HG03432 (cell line): ENCODE data around the gene PES1.
"Not testable (repeated sequence)": the region's sequence is repeated elsewhere in the genome, so short reads cannot be mapped to it uniquely, and the experiment has no call there.

ENCODE experiments used
- ATAC-seq: cut with Tn5 transposase; IDR thresholded peaks from one replicate; pipeline ENCODE4 v1.9.1; 2021; ENCODE audit warnings: mild to moderate bottlenecking, moderate library complexity; ENCODE audit not compliant: unreplicated experiment

PES1 gene

GRCh38 chr22:30578481-30578880 is 13.2 kb downstream of the PES1 start:
- ATAC-seq = no peak

GRCh38 chr22:30575859-30576258 is 15.9 kb downstream of the PES1 start:
- no peak for ATAC-seq

- no peak for ATAC-seq
Measured at GRCh38 chr22:30574997-30575671, 16.6 kb downstream of the PES1 start.

GRCh38 chr22:30574095-30574981 is 17.4 kb downstream of the PES1 start, which contains the start of gene GAL3ST1:
Gene GAL3ST1, minus strand, starts transcription at chr22:30574665. Its CDS starts 17,273 bp downstream, at chr22:30557392.
- ATAC-seq = no peak

GRCh38 chr22:30573594-30574094 is 18.1 kb downstream of the PES1 start:
- ATAC-seq = no peak

GRCh38 chr22:30572840-30573593 is 18.7 kb downstream of the PES1 start:
- ATAC-seq = no peak

GRCh38 chr22:30572210-30572609 is 19.5 kb downstream of the PES1 start:
- no peak for ATAC-seq

- no peak for ATAC-seq
Measured at GRCh38 chr22:30569674-30570202, 22.0 kb downstream of the PES1 start.

GRCh38 chr22:30568137-30568805 is 23.4 kb downstream of the PES1 start:
- no peak for ATAC-seq

GRCh38 chr22:30567277-30567676 is 24.4 kb downstream of the PES1 start:
- ATAC-seq = not testable (repeated sequence)

- ATAC-seq = no peak
Measured at GRCh38 chr22:30566125-30566524, 25.6 kb downstream of the PES1 start.

GRCh38 chr22:30565341-30565740 is 26.4 kb downstream of the PES1 start:
- ATAC-seq = no peak

- ATAC-seq = no peak
Measured at GRCh38 chr22:30564761-30565119, 27.0 kb downstream of the PES1 start.

- ATAC-seq = no peak
Measured at GRCh38 chr22:30564045-30564760, 27.5 kb downstream of the PES1 start.

GRCh38 chr22:30562366-30562765 is 29.3 kb downstream of the PES1 start:
- no peak for ATAC-seq

GRCh38 chr22:30561402-30562189 is 30.1 kb downstream of the PES1 start:
- ATAC-seq = no peak

GRCh38 chr22:30560643-30561202 is 31.0 kb downstream of the PES1 start:
- not testable (repeated sequence) for ATAC-seq

- no peak for ATAC-seq
Measured at GRCh38 chr22:30559889-30560288, 31.8 kb downstream of the PES1 start.

GRCh38 chr22:30557243-30557642 is 34.5 kb downstream of the PES1 start:
- ATAC-seq = no peak
